Measurements from ENCODE around the gene NDUFS5. TPM values are rescaled to one million over a fixed set of nuclear protein-coding genes. Genes with fewer than 3 reads are reported as not detected.
"Not testable (repeated sequence)": the region's sequence is repeated elsewhere in the genome, so short reads cannot be mapped to it uniquely, and the experiment has no call there.

The NDUFS5 gene
- total RNA-seq, 1 experiment from 2014 or later = 367 TPM

DNA sequence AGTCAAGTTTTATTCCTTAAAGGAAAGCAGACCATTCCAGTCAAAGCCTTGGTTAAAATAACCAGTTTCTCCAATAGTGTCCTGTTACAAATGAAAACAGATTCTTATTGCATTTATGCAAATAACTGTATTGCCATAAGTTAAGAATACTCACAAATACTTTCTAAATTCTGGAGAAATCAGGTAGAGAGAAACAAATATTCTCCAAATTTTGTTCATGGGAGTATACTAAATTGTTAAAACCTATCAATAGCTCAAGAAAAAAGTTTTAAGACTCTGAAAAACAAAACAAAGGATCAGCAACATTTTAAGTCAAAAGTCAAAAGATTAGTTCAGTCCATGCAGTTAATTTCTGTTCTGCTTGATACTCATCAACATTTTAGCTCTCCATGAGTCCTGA is 45.4 kb downstream of the NDUFS5 start:
- not testable (repeated sequence) for H4K91ac ChIP-seq (ENCODE audit: insufficient read length, low read depth, low read length); H2AK5ac ChIP-seq (ENCODE audit: insufficient read length, low read length); H3K79me1 ChIP-seq (ENCODE audit: insufficient read depth, low read depth, low read length, poor library complexity, severe bottlenecking); H3K4ac ChIP-seq (ENCODE audit: low read depth, low read length); H3K27ac Mint-ChIP-seq; H3K9ac ChIP-seq (ENCODE audit: extremely low read depth, insufficient read length, low read length); H3T11ph ChIP-seq (ENCODE audit: low read length); H3K36me3 Mint-ChIP-seq (ENCODE audit: insufficient read depth in 1 of 3, low read depth in 3 of 3); H2BK12ac ChIP-seq (ENCODE audit: insufficient read length, low read depth, low read length); H2BK15ac ChIP-seq (ENCODE audit: low read depth, low read length); H3K4me2 ChIP-seq (ENCODE audit: insufficient read depth, insufficient read length, low read length); H2BK5ac ChIP-seq (ENCODE audit: insufficient read length, low read length); H3K23ac ChIP-seq (ENCODE audit: insufficient read length, low read depth, low read length); H3K9me3 ChIP-seq (ENCODE audit: control insufficient read depth, low read depth, low read length); H3K14ac ChIP-seq (ENCODE audit: insufficient read depth, low read length); H4K8ac ChIP-seq (replicated peaks; ENCODE audit: insufficient read length, low read depth, low read length); H4K5ac ChIP-seq (ENCODE audit: insufficient read length, low read depth, low read length); H2AFZ ChIP-seq (ENCODE audit: low read length); H3K56ac ChIP-seq (ENCODE audit: insufficient read length, low read depth, low read length); H3K27me3 ChIP-seq (ENCODE audit: insufficient read depth, low read length); DNase-seq; H3K4me3 Mint-ChIP-seq; H3K27ac ChIP-seq (ENCODE audit: insufficient read length, low read depth, low read length); H3K79me2 ChIP-seq (ENCODE audit: insufficient read depth, low read length); H3K4me1 Mint-ChIP-seq; H2BK20ac ChIP-seq (ENCODE audit: low read depth, low read length, poor library complexity, severe bottlenecking); H3K18ac ChIP-seq (ENCODE audit: insufficient read length, low read depth, low read length); H4K20me1 ChIP-seq (ENCODE audit: control insufficient read depth, insufficient read depth, insufficient read length); H3K27me3 Mint-ChIP-seq (ENCODE audit: low read depth); H3K4me1 ChIP-seq (ENCODE audit: insufficient read depth, low read length); H3K23me2 ChIP-seq (ENCODE audit: insufficient read length, low read depth, low read length, poor library complexity, severe bottlenecking); H2BK120ac ChIP-seq (ENCODE audit: low read depth, low read length, poor library complexity, severe bottlenecking)
- peaks cover 9 to 11% of the 10 kb centered on the region in 2 experiments; a peak in 4 of 5 replicates for H3K9me3 Mint-ChIP-seq

Data from H9 (cell line).